ENCODE results near the gene SLC12A8.

SLC12A8 gene

DNA sequence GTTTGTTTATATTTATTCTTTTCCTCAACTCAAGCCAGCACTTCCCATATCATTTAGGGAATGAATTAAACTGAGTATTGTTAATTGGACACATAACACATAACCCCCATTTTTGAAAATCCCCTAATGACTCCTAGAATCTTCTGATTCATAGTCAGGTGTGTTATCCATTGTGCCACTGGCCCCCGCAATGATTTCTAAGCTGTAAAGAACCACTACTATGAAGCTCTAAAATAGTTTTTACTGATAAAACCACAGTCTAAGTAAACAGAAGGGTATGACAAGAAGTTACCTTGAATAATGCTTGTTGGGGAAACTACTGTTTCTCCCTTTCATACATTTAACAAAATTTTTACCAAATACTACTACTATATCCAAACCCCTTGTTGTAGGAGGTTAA is 22.3 kb upstream of the SLC12A8 start:
- TF ChIP-seq CTCF (IDR thresholded peaks at IDR 0.05): no peak
- no peak for DNase-seq (ENCODE audit: low spot score)
- no peak overlapping the region for H3K27ac ChIP-seq
- no peak overlapping the region for H3K4me3 ChIP-seq

GRCh38 chr3:125232401-125232800 is 19.9 kb upstream of the SLC12A8 start:
- Histone ChIP-seq H3K27ac (no peak overlapping the region), H3K4me3 (no peak overlapping the region)
- TF ChIP-seq CTCF (IDR thresholded peaks at IDR 0.05): no peak
- DNase-seq (ENCODE audit: low spot score): no peak

DNA sequence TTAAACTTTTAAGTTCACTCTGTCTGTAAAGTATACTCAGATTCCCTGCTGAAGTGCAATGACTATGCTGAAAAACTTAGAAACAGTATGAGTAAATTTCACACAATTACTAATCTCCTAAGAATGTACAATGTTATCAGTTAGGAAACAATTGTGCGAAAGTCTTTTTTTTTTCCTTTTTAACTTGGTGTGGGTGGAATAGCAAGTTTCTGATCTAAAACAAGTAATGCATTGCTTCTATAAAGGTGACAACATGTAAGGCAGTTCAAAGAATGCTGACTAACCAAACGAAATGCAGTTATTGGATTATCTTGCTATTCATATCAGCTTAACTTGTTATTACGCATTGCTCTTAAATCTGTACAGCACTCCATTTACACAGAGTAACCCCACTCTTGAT is 19.3 kb upstream of the SLC12A8 start:
- no peak for DNase-seq (ENCODE audit: low spot score)
- TF ChIP-seq CTCF (IDR thresholded peaks at IDR 0.05): no peak

DNA sequence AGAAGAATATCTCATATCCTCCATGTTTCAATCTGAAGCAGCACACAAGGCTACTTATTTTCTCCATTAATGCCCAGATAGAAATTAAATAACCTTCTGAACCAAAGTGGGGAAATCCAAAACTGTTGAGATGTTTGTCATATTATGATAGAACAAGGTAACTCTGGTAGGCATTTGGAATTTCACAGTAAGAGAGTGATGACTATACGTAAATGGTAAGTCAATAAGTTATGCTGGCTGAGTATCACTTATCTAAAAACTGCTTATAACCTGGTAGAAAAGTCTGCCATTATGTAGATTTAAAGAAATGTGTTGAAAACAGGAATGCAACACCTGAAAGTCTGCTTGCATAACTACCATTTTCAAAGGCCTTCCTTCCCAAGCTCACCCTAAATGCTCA is 17.2 kb upstream of the SLC12A8 start:
- no peak overlapping the region for H3K4me3 ChIP-seq
- no peak overlapping the region for H3K27ac ChIP-seq
- DNase-seq (ENCODE audit: low spot score): no peak
- no peak for TF ChIP-seq CTCF (IDR thresholded peaks at IDR 0.05)

More for the DNA sequence above, 19.3 kb upstream of the SLC12A8 start:
- Histone ChIP-seq H3K27ac (no peak overlapping the region), H3K4me3 (no peak overlapping the region)

GRCh38 chr3:125229168-125229567 is 16.6 kb upstream of the SLC12A8 start:
- TF ChIP-seq CTCF (IDR thresholded peaks at IDR 0.05): no peak
- Histone ChIP-seq H3K4me3 (no peak overlapping the region), H3K27ac (no peak overlapping the region)
- no peak for DNase-seq (ENCODE audit: low spot score)

DNA sequence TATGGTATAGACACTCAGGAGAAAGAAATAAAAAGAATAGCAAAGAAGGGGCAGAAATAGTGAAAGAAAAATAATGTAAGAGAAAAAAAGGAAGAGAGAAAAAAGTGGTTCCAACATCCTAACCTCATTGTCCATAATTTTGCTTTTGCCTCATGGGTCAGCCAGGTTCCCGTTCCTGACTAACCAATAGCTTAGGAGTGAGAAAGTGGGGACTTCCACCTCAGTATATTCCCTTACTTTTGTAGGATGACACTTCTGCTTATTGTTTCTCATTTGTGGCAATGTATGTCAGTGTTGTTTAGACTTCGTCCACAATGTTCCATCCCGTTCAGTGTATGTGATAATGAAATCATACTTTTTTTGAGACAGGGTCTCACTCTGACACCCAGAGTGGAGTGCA is 9.3 kb upstream of the SLC12A8 start:
- no peak overlapping the region for H3K4me3 ChIP-seq
- DNase-seq (ENCODE audit: low spot score): no peak
- H3K27ac ChIP-seq: no peak overlapping the region
- no peak for TF ChIP-seq CTCF (IDR thresholded peaks at IDR 0.05)

DNA sequence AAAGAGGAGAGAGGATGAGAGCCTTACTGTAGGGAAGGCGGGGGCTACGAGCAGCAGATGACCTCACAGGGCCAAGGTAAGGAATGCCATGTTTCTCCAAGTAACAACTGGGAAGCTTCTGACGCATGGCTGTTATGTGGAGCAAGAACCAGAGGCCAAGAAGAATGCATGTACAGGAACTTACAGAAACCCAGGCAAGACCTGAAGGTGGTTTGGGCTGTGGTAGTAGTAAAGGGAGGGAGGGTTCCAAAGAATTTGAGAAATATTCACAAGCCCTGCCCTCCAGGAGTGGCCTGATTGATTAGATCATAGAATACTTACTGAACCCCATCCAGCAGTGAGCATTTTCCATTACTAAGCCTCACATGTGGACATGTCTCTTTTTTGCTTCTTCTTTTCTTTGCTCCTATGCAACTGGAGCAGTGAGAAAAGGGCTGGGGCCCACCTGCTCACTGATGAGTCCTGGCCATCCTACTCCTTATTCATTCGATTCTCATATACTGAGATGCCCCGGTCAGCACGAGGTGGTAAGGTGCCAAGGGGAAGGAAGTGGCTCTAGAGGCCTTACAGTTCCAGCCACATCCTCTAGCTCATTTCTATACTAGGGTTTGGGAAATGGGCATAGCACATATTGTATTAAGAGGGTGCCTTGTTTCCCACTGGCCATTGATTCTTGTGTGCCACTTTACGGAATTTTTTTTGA is 8.3 kb upstream of the SLC12A8 start:
- no peak for TF ChIP-seq CTCF (IDR thresholded peaks at IDR 0.05)
- Histone ChIP-seq H3K4me3 (no peak overlapping the region), H3K27ac (no peak overlapping the region)
- DNase-seq (ENCODE audit: low spot score): no peak

All from coronary artery (tissue), 2 donors.